GM21576 (cell line): ENCODE results near the gene ARHGAP11B.
"Not testable (repeated sequence)": the region's sequence is repeated elsewhere in the genome, so short reads cannot be mapped to it uniquely, and the experiment has no call there.

Experiments used
- ATAC-seq: cut with Tn5 transposase; IDR thresholded peaks from one replicate; pipeline ENCODE4 v1.9.1; 2021; ENCODE audit warnings: mild to moderate bottlenecking, moderate library complexity; ENCODE audit not compliant: unreplicated experiment

ARHGAP11B gene

GRCh38 chr15:30625436-30626193 lies at the start of gene ARHGAP11B:
Gene ARHGAP11B (plus strand): TSS chr15:30626128.
- peak; percentile 93 for ATAC-seq

GRCh38 chr15:30579394-30579970 lies 46.4 kb upstream of the ARHGAP11B start:
- ATAC-seq: not testable (repeated sequence)

GRCh38 chr15:30580716-30581115 lies 45.2 kb upstream of the ARHGAP11B start:
- ATAC-seq: not testable (repeated sequence)

- not testable (repeated sequence) for ATAC-seq
Observed at GRCh38 chr15:30598953-30599352, 27.0 kb upstream of the ARHGAP11B start.

GRCh38 chr15:30603796-30604195 lies 22.1 kb upstream of the ARHGAP11B start, which contains the start of gene GOLGA8H:
Gene GOLGA8H (plus strand): TSS chr15:30604028. CDS start chr15:30604126, 98 bp downstream.
- ATAC-seq: not testable (repeated sequence)

- not testable (repeated sequence) for ATAC-seq
Observed at GRCh38 chr15:30612271-30612670, 13.7 kb upstream of the ARHGAP11B start.

DNA sequence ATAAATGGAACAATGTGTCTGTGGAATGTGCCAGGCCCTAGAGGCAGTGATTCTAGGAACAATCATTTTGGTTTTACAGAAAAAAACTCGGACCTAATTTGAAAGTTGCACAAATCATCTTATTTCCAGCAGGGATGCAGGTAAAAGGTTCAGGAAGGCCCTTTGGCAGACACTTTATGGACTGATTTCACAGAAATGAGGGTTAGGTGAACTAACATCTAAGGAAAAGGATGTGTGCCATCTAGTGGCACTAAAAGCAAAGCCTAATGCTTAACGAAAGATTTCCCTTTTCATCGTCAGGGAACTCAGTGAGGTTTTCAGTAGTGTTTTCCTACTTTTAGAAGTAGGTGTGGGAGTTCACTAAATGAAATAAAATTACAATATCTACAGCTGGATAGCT lies 4.6 kb upstream of the ARHGAP11B start:
- ATAC-seq: not testable (repeated sequence)

DNA sequence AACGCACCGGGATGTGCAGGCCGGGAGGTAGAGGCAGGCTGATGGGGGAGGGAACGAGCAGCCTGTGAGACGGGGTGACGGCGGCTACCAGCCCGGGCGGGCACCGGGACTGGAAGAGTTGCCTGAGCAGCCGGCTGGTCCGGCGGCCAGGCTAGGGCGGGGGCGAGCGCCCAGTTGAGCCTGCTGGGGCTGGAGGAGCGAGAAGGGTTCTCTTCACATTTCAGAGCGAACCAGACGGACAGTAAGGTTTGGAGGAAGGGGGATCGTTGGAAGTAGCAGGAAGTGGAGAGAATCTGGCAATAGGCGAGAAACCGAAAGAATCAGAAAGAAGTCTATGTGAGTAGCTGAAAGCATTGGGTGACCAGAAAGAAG lies 252 bp downstream of the ARHGAP11B start:
- ATAC-seq: not testable (repeated sequence)

DNA sequence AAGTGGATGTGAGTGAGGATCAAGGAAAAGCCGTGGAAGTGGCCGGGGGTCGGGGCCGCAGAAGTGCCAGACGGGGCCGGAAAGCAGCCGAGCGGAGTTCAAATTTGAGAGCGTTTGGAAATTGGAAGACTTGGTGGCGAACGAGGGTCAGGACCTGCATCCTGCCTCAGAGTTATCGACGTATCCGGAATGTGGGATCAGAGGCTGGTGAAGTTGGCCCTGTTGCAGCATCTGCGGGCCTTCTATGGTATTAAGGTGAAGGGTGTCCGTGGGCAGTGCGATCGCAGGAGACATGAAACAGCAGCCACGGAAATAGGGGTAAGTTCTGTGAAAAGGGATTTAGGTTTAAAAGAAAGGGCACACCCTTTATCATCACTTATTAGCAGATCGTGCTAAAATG lies 704 bp downstream of the ARHGAP11B start:
- ATAC-seq: not testable (repeated sequence)

- ATAC-seq: peak; percentile 83
Observed at GRCh38 chr15:30650012-30650929, 24.3 kb downstream of the ARHGAP11B start.

GRCh38 chr15:30661154-30661553 lies 35.2 kb downstream of the ARHGAP11B start:
- ATAC-seq: not testable (repeated sequence)

- ATAC-seq: not testable (repeated sequence)
Observed at GRCh38 chr15:30669621-30670020, 43.7 kb downstream of the ARHGAP11B start.

GRCh38 chr15:30670056-30670455 lies 44.1 kb downstream of the ARHGAP11B start:
- ATAC-seq: no peak

- no peak for ATAC-seq
Observed at GRCh38 chr15:30671309-30671708, 45.4 kb downstream of the ARHGAP11B start.

GRCh38 chr15:30675126-30675525 lies 49.2 kb downstream of the ARHGAP11B start:
- ATAC-seq: no peak

- ATAC-seq: not testable (repeated sequence)
Observed at GRCh38 chr15:30675891-30676290, 50.0 kb downstream of the ARHGAP11B start.

GRCh38 chr15:30680997-30681396 lies 55.1 kb downstream of the ARHGAP11B start:
- not testable (repeated sequence) for ATAC-seq

DNA sequence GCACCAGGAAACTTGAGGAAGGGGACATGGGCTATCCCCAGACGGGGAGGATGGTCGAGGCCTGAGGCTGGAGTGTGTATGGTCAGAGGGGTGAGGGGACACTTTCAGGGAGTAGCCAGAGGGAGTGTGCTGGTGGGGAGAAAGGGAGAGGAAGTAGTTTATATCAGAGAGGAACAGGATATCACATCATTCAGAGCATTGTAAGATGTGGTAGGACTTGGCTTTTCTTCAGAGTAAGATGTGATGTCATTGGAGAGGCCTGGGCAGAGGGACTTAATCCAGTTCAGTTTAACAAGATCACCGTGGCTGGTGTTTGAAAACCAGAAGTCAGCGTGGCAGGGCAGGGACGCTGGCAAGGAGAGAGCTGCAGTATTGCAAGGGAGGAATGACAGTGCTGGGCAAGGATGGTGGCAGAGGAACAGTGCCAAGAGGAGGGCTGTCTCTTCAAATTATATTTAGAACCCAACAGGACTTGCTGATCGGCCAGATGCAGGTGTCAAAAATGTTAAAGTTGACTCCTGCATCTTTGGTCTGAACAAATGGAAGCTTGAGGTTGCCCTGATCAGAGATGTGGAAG lies 59.9 kb downstream of the ARHGAP11B start:
- ATAC-seq: not testable (repeated sequence)

GRCh38 chr15:30686651-30687050 lies 60.7 kb downstream of the ARHGAP11B start:
- ATAC-seq: not testable (repeated sequence)
